GM21360 (cell line): ENCODE data around the gene CAPN11.

ENCODE experiments used
- ATAC-seq: cut with Tn5 transposase; IDR thresholded peaks from one replicate; pipeline ENCODE4 v1.9.1; 2021; ENCODE audit warnings: mild to moderate bottlenecking, moderate library complexity; ENCODE audit not compliant: unreplicated experiment

Gene CAPN11

DNA sequence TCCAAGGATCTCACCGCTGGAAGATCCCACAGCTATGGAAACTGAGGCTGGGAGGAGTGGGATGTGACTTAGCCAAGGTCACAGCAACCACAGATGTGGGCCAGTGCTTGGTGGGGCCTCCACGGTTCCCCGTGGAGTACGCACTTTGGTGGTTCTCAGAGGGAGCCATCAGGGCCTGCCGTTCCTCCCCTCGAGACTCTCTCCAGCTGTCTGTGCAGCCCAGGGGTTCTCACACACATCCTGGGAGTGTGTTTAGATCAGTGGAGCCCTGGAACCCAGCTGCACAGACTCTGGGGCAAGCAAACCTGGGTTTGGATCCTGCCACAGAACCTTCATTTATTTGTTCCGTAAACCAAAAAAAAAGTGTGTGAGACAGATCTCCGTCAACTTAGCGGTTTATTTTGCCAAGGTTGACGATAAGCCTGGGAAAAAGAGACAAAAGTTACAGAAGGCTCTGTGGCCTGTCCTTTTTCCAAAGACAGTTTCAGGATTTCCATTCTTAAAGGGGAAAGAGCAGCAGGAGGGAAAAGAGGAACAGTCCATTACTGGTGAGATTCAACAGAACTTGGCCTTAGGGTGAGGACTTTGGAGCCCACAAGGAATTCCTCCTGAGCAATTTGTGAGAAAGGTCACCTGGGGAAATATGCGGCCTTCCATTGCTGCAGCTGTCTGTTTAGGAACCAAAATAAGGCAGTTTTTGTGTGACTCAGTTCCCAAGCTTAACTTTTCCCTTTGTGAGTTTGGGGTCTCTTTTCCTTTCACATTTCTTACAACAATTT, 44.5 kb downstream of the CAPN11 start:
- no peak for ATAC-seq

DNA sequence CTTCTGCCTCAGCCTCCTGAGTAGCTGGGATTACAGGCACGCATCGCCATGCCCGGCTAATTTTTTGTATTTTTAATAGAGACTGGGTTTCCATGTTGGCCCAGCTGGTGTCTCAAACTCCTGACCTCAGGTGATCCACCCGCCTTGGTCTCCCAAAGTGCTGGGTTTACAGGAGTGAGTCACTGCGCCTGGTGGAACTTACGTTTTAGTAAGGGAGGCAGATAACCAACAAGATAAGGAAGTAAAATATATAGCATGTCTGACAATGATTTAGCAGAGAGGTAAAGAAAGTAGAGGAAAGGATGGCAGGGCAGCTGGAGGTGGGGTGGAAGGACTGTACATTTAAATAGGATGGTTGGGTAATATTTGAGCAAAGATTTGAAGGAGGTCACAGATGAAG, 45.3 kb downstream of the CAPN11 start:
- ATAC-seq: no peak

DNA sequence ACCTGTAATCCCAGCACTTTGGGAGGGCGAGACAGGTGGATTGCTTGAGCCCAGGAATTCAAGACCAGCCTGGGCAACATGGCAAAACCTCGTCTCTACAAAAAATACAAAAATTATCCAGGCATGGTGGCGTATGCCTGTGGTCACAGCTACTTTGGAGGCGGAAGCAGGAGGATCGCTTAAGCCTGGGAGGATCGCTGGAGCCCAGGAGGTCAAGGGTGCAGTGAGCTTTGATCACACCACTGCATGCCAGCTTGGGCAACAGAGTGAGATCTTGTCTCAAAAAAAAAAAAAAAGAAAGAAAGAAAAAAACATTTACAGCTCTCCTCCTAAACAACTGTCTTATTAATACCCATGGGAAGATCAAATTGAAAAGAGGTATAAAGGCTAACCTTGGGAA, 49.3 kb downstream of the CAPN11 start:
- no peak for ATAC-seq

DNA sequence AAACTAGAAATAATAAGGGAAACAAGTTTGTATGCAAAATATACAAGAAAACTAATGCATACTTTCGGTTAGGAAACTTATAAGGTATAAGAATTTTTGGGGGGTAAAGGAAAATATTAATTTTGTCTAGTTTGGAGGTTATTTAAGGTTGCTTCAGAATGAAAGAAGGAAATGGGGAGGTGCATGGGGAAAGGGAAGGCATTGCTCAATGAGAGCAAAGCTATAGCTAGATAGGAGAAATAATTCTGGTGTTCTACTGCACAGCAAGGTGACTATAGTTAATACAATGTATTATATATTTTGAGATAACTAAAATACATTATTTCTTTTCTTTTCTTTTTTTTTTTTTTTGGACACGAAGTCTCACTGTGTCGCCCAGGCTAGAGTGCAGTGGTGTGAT, 52.7 kb downstream of the CAPN11 start:
- no peak for ATAC-seq

DNA sequence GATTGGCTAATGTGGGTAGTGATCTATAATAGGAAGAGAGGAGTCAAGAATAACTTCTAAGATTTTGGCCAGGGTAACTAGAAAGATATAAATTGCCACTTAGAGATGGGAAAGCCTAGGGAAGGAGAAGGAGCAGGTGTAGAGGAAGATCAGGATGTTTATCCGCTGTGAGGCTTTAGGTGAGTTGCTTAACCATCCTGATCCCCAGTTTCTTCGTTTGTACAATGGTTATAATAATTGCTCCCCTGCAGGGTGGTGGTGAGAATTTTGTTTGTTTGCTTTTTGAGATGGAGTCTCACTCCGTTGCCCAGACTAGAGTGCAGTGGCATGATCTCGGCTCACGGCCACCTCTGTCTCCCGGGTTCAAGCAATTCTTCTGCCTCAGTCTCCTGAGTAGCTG, 55.7 kb downstream of the CAPN11 start:
- no peak for ATAC-seq

DNA sequence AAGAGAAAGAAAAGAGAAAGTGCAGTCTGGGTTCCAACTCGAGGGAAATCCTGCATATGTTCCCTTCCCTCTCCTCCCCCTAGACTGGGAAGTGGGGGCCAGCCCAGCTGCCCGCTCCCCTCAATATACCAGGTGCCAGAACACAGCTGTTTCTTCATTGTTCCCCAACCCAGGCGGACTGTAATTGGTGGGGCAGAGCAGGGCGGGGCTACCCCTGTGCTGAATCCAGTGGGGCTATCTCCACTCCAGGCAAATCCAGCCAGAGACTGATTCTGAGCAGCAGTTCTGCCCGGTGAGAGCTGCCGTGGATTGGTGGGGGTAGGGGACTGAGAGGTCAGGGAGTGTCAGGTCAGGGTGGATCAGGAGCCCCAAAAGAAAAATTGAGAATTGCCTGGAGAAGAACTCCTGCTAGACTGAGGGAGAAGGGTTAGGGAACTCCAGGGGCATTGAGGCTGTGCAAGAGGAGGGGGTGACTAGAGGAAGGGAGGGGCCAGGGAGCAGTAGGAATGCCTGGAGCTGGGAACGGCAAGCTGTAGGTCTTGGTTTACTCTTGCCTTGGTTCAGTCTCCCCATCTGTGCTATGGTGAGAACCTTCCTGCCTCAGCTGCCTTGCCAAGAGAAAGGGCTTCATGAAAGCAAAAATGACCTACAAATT, 58.2 kb downstream of the CAPN11 start, which contains the start of gene MYMX:
TSS of gene MYMX (plus strand) at position 250 of the 655 bp plus-strand sequence. CDS start 546 bp downstream, outside the sequence.
- ATAC-seq: no peak

DNA sequence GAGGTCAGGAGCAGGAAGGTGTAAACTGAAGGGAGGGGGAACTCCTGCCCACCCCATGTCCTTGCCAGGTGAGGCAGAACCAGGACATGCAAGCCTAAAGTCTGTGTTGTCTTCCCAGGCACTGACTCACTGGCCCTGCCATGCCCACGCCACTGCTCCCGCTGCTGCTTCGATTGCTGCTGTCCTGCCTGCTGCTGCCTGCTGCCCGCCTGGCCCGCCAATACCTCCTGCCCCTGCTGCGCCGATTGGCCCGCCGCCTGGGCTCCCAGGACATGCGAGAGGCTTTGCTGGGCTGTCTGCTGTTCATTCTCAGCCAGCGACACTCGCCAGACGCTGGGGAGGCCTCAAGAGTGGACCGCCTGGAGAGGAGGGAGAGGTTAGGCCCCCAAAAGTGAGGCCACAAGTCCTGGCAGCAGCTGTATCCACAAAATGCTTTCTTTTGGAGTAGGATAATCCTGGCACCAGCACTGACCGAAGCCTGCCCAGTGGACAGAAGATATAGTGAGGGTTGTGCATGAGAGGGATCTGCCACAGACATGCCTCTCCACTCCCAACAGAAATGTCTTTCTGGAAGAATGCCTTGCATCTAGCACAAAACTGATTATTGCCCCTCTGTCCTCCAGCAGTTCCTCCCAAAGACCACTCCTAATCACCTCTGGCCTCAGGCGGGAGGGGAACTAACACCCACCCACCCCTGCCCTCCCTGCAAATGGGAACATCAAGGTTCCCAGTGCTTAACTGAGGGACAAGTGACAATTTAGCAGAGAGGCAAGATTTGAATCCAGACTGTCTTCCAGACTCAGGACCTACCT, 58.9 kb downstream of the CAPN11 start:
- ATAC-seq: no peak

DNA sequence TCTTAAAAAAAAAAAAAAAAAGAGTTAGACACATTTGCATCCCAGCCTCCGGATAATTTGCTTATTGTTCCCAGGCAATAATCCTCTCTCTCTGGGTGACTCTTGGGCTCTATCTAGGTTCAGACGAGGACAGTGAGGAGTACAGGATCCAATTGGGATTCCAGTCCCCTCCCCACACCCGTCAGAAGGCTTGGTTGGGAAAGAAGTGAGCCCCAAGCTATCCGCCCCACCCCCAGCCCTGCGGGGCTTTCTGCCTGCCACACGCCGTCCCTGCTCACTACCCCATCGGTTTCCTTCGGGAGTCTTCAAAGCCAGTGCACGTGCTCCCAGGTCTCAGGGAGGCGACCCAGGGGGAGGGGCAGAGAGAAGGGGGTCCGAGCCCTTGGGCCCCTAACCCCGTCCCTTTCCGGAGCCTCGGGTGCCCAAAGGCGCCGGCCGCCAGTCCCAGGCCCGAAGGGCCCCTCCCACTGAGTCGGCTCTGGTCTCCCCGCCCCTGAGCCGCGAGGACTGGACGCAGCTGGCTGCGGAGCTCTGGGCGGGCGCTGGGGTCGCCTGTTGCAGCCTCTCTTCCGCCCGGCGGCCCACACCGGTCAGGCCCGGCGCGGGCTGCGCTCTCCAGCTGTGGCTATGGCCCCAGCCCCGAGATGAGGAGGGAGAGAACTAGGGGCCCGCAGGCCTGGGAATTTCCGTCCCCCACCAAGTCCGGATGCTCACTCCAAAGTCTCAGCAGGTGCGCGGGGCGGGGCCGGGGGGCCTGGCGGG, 60.6 kb downstream of the CAPN11 start:
- peak; percentile 37 for ATAC-seq

DNA sequence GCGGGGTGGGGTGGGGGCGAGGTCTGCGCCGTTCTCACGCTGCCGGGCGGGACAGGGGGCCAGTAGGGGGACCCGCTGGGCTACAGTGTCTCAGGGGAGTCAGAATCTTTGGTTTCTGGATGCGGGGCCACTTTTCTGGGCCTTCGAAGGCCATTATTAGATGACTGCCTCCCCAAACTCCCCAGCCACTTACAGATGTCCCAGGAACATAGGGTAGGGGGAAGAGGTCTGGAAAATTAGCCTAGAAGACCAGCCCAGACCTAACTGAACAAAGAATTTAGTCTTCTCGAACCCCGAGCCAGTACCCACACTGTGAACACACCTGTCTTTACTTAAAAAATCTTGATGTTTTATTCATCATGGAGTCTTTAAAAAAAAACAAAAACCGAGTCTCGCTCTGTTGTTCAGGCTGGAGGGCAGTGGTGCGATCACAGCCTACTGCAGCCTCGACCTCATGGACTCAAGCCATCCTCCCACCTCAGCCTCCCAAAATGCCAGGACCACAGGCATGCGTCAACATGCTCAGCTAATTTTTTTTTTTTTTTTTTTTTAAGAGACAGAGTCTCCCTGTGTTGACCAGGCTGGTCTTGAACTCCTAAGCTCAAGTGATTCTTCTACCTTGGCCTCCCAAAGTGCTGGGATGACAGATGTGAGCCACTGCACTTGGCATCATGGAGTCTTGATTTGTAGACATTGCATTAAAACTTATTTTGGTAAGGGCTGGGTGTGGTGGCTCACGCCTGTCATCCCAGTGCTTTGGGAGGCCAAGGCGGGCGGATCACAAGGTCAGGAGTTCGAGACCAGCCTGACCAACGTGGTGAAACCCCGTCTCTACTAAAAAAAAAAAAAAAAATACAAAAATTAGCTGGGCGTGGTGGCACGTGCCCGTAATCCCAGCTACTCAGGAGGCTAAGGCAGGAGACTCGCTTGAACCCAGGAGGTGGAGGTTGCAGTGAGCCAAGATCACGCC, 61.5 kb downstream of the CAPN11 start:
- ATAC-seq: no peak

DNA sequence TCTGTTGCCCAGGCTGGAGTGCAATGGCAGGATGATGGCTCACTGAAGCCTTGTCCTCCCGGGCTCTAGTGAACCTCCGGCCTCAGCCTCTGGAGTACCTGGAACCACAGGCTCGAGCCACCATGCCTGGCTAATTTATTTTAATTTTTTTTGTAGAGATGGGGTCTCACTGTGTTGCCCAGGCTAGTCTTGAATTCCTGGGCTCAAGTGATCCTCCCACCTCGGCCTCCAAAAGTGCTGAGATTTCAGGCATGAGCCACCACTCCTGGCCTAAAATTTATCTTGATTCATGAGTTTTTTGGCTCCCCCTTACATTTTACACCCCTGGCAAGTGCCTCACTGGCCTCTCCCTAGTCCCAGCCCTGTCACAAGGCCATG, 62.3 kb downstream of the CAPN11 start:
- no peak for ATAC-seq

DNA sequence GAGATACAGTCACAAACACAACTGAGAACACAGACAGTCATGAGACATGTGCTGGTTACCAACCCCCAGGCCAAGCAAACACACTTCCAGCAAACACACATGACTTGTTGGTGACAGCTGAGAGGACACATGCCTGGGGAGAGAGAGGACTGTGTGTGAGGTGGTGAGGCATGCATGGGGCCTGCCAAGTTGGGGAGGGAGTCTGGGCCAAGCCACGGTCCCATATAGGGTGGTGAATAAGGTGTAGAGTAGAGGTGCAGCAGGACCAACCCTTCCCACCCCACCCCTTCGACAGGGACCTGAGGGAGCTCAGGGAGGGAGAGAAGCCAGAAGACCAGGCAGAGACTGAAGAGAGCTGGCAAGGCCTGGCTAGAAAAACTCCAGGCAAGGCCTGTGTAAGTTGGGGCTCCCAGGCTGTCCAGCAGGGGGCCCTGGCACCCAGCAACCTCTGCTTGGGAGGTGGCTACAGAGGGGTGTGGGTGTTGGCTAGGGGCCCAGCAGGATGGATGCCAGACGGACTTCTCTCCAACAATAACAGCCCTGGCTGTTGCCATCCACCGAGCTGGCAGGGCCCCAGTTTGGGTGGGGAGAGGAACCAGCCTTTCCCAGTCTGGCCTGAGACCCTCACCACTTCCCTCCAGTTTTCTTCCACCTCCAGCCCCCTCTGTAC, 62.8 kb downstream of the CAPN11 start:
- peak; percentile 46 for ATAC-seq

DNA sequence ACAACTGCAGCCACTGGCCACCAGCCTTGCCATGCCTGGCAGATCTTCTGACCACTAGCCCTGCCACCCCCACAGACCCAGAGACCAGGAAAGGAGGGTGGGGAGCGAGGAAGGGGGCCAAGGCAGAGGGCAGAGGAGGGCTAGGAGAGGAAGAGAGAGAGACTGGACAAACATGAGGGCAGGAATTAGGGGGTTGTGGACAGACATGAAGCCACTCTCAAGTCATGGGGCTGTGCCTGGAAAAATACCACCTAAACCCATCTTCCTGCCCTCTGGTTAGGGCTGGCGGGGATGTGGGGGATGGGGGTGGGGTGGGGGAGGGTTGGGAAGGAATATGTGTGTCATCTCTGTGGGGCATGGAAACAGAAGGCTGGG, 63.3 kb downstream of the CAPN11 start:
- ATAC-seq: no peak

DNA sequence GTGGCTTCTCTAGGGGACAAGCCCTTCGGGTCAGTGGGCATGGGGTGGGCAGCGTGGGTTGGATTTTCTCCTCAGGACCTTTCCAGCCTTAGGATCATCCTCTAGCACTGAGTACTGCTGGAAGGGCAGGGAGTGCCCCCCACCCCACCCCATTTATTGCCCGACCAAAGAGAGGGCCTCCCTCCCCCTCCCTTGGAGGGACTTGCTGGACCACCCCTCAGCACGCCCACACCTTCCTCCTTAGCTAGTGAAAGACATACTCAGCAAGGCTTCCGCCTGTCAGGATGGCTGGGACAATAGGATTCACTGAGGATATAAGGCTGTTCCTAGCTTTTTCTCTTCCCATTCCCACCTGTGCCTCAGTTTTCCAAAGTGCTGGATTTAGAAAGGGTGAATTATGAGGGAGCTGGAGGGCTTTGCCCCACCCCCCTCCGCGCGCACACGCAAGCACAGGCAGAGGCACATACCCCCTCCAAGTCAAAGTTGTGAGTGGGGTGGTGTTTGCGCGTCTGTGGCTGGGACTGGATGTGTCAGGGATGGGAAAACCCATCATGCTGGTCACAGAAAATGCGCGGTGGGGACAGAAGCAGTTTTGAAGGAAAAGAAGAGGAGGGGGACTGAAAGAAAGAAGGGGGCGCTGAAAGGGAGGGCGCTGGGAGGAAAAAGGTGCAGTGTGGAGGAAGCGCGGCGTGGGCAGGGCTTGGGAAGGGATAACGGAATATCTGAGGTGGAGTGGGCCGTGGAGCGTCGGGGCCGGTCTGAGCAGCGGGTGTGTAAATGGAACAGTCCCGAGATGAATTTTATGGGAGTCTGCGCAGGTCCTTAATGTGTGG, 64.1 kb downstream of the CAPN11 start:
- ATAC-seq: no peak

DNA sequence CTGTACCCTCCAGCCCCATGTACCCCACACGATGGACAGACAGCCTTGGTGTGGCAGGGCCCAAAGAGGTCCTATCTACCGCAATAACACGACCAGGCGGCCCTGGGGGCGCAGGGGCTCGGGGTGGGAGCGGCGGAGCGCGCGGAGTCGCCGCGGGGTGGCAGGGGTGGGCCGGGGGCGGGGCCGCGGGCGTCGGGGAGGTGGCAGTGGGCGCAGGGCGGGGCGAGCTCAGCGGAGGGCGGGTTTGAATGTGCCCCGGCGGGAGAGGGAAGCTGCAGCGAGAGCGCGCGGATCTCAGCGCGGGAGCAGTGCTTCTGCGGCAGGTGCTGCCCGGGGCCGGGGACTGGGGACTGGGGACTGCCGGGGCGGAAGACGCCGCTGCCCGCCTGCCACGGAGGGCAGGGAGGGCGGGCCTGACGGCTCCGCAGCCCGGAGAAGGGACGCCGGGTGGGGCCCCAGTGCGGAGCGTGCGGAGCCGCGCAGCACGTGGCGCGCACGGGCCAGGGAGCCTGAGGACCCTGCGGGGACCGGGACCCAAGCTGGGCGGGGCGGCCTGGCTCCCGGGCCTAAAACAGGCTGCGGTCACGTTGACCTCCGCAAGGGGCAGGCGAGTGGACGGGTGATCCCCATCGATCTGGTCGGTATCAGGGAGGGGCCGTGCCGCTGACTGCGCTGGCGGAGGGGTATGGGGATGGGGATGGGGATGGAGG, 64.9 kb downstream of the CAPN11 start, which contains the start of gene SLC29A1:
TSS of gene SLC29A1 (plus strand) at position 277 of the 710 bp plus-strand sequence. CDS start 3,719 bp downstream, outside the sequence.
- ATAC-seq: peak; percentile 29

DNA sequence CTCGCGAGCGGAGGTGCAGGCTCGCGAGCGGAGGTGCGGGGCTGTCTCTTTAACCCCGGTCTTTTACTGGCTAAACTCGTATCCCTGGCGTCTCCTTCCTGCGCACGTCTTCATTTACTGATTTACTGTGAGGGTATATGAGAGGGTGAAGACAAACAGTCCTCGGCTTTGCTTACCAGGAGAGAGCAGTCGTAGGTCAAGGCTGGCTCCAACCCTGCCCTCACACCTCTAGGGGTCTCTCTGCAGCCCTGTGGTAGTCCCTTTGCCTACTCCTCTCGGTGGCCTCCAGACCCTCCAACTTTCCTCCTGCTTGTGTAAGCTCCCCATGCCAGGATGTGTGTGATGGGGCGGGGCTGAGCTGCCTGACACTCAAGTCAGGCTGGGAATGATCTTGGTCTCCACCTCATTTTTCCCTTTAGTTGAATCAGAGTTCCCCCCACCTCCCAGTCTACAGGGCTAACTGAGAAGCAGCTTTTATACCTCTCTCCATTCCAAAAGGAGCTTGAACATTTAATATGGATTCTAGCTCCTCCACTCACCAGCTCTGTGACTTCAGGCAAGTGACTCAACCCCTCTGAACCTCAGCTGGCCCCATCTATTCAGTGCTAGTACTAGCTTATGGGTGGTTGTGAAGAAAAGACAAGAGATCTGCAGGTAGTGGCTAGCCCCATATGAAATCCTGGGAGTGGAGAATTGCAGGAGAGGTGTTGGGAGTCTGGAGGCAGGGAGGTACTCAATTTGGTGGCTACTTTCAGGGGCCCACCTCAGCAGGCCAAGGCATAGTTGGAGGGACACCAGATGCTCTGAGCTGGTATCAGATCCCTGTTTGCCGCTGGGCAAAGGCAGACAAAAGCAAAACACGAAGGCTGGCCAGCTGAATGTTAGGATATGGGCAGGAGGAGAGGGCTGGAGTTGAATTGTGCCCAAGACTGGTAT, 65.7 kb downstream of the CAPN11 start:
- no peak for ATAC-seq

DNA sequence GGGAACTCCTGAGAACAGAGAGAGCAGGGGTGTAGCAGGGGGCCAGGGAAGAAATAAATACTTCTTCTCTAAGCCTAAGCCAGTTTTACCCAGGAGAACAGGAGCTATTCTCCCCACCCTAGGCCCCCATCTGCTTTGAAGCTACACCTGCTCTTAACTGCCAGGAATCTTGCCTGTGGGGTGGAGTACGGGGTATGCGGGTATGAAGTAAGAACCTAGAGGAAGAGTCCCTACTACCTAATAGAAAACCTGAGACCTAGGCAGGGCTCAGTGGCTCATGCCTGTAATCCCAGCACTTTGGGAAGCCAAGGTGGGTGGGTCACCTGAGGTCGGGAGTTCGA, 66.3 kb downstream of the CAPN11 start:
- no peak for ATAC-seq
